ENCODE measurements around the gene IL17C.

The IL17C gene

GRCh38 chr16:88640498-88641247, 2.3 kb downstream of the IL17C start:
- Histone ChIP-seq H3K36me3 (ENCODE audit: control insufficient read depth, insufficient read depth, low read length) (no peaks in the 10 kb centered on the region), H3K4me2 (ENCODE audit: low read length) (no peak overlapping the region), H3K9ac (no peak overlapping the region), H3K4me1 (no peaks in the 10 kb centered on the region), H3K27ac (no peak overlapping the region), H3K79me2 (no peaks in the 10 kb centered on the region), H3K27me3 (ENCODE audit: control insufficient read depth, insufficient read depth, low read length) (no peaks in the 10 kb centered on the region), H2AFZ (no peak overlapping the region), H3K9me3 (ENCODE audit: control insufficient read depth, low read length) (no peaks in the 10 kb centered on the region), H3K4me3 (ENCODE audit: low read depth, low read length) (no peak overlapping the region)
- no peak for TF ChIP-seq CTCF (IDR thresholded peaks at IDR 0.05)

GRCh38 chr16:88642881-88643643, 4.7 kb downstream of the IL17C start:
- Histone ChIP-seq H3K4me2 (ENCODE audit: low read length) (no peak overlapping the region), H3K9ac (no peak overlapping the region), H3K36me3 (ENCODE audit: control insufficient read depth, insufficient read depth, low read length) (no peaks in the 10 kb centered on the region), H3K79me2 (no peaks in the 10 kb centered on the region), H2AFZ (no peak overlapping the region), H3K27ac (no peak overlapping the region), H3K4me3 (ENCODE audit: low read depth, low read length) (no peak overlapping the region), H3K4me1 (no peaks in the 10 kb centered on the region), H3K9me3 (ENCODE audit: control insufficient read depth, low read length) (no peaks in the 10 kb centered on the region), H3K27me3 (ENCODE audit: control insufficient read depth, insufficient read depth, low read length) (no peaks in the 10 kb centered on the region)
- TF ChIP-seq CTCF (IDR thresholded peaks at IDR 0.05): no peak

GRCh38 chr16:88643644-88643932, 5.2 kb downstream of the IL17C start:
- no peak overlapping the region for H3K4me2 ChIP-seq (ENCODE audit: low read length)
- no peak overlapping the region for H3K4me3 ChIP-seq (ENCODE audit: low read depth, low read length)
- no peak overlapping the region for H2AFZ ChIP-seq
- H3K4me1 ChIP-seq: no peaks in the 10 kb centered on the region
- H3K79me2 ChIP-seq: no peaks in the 10 kb centered on the region
- no peak overlapping the region for H3K9ac ChIP-seq
- TF ChIP-seq CTCF (IDR thresholded peaks at IDR 0.05): no peak
- no peaks in the 10 kb centered on the region for H3K27me3 ChIP-seq (ENCODE audit: control insufficient read depth, insufficient read depth, low read length)
- H3K9me3 ChIP-seq (ENCODE audit: control insufficient read depth, low read length): no peaks in the 10 kb centered on the region
- no peak overlapping the region for H3K27ac ChIP-seq
- no peaks in the 10 kb centered on the region for H3K36me3 ChIP-seq (ENCODE audit: control insufficient read depth, insufficient read depth, low read length)

GRCh38 chr16:88645455-88645854, 7.1 kb downstream of the IL17C start:
- Histone ChIP-seq H3K4me3 (ENCODE audit: low read depth, low read length) (no peak overlapping the region), H3K4me1 (no peaks in the 10 kb centered on the region), H2AFZ (no peak overlapping the region), H3K36me3 (ENCODE audit: control insufficient read depth, insufficient read depth, low read length) (no peaks in the 10 kb centered on the region), H3K9me3 (ENCODE audit: control insufficient read depth, low read length) (no peaks in the 10 kb centered on the region), H3K27ac (no peak overlapping the region), H3K4me2 (ENCODE audit: low read length) (no peak overlapping the region), H3K27me3 (ENCODE audit: control insufficient read depth, insufficient read depth, low read length) (no peaks in the 10 kb centered on the region), H3K9ac (no peak overlapping the region), H3K79me2 (no peaks in the 10 kb centered on the region)
- no peak for TF ChIP-seq CTCF (IDR thresholded peaks at IDR 0.05)

Measured in parathyroid adenoma (tissue), 2 donors.